ENCODE results near the gene ARHGAP15.

ARHGAP15 gene

DNA sequence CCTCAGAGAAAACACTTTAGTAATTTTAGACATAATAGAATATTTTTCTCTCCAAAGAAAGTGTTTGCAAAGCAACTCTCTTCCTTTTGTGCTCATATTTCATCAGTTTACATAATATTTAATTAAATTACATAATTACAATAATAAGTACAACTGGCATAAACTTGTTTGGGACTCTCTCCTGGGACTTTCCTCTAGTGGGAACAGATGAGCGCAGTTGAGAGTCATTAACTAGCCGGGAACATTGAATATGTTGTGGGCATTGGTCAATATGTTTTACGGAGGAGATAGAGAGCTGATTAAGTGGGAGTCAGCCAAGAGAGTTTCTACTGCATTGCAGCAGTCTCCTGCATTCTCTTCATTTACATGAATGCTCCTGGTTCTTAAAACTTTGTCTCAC lies 607.7 kb downstream of the ARHGAP15 start:
- DNase-seq = no peak

GRCh38 chr2:143740431-143740830 lies 611.2 kb downstream of the ARHGAP15 start:
- DNase-seq = no peak

- no peak for DNase-seq
Observed at GRCh38 chr2:143741205-143741604, 612.0 kb downstream of the ARHGAP15 start.

- DNase-seq = no peak
Observed at GRCh38 chr2:143742581-143742980, 613.4 kb downstream of the ARHGAP15 start.

DNA sequence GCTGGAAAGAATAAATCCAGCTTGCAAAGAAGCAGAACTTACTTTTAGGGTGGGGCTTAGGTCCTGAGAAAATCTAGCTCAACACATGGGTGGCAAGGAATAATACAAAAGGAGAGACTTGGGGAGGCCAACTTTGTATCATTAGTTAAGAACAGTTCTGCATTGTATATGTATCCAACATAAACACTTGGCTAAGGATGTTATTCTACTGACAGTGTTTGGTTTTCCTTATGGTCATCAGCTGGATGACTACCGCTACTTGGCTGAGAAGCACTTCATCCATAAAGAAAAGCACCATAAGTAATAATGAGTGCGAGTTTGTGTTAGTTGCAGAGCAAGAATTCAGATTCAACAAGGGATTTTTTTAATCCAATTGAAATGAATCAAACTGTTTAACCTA lies 614.9 kb downstream of the ARHGAP15 start:
- no peak for DNase-seq

DNA sequence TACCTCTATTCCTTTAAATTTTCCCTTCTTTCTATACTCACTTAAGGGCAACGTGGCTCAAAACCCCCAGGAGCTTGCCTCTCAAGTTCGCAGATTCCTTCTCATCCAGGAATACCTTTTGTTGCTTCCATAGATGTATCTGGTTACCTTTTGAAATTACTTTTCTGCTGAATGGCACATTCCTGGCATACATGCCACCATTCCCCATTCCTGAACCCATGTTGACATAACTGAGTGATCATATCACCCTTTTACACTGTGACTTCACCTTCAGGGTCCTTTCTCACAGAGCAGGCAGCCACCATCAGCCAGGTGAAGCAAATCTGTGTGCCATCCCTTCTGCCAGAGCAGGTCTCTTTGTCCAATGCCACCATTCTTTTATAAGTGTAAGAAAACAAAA lies 615.8 kb downstream of the ARHGAP15 start:
- DNase-seq = no peak

DNA sequence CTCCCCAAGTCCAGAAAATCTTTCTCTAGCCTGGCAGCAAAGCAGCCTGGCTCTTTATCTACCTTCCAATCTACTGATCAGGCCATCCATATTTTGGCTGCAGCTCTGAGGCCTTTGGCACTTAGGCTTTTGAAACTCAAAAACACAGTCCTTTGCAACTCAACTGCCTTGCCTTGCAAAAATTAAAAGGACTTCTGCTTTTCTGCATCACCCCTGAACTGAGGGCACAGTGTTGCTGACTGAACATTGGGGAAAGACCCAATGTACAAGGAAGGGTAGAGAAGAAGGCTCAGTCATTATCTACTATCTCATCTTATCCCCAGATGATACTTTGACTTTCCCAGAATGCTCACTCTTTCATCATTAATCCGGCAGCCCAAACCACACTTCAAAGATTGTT lies 625.5 kb downstream of the ARHGAP15 start:
- DNase-seq = no peak

- DNase-seq = no peak
Observed at GRCh38 chr2:143758629-143759330, 629.6 kb downstream of the ARHGAP15 start.

- no peak for DNase-seq
Observed at GRCh38 chr2:143759455-143759854, 630.2 kb downstream of the ARHGAP15 start.

GRCh38 chr2:143762176-143762928 lies 633.1 kb downstream of the ARHGAP15 start:
- no peak for DNase-seq

- no peak for DNase-seq
Observed at GRCh38 chr2:143764261-143764660, 635.0 kb downstream of the ARHGAP15 start.

DNA sequence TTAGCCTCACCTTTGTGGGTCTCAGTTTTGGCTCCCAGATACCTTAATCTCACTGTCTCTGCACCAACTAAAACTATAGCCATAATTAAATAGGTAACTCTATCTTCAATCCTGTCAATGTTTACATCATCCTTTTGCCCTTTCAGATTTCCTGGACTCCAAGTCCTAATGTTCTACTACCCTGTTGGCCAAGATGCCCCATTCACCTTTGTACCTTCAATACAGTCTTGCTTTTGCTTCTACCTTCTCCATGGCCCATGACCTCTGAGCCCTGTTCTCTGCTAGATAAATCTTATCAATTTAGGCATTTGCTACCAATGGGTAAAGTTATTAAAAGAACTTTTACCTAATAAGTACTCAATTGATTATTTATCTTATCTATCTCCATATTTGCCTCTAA lies 635.5 kb downstream of the ARHGAP15 start:
- DNase-seq = no peak

- DNase-seq = no peak
Observed at GRCh38 chr2:143768991-143769390, 639.8 kb downstream of the ARHGAP15 start.

DNA sequence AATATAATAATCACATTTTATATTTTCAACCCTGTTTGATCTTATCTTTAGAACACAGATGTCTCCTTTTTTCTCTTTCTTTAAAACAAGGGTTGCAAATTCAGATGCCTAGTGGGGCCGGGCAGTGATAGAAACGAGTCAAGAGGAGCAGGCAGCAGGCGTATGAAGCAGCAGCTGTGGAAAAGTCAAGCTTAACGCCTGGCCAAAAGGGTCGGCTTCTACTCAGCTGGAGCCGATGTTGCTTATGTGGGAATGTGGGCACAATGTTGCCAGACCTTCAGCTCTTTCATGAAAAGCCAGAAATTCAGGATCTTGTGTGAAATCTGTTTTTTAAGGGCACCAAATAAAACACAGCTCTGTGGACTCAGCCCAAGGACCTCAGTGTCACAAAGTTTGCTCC lies 642.7 kb downstream of the ARHGAP15 start:
- DNase-seq = no peak

DNA sequence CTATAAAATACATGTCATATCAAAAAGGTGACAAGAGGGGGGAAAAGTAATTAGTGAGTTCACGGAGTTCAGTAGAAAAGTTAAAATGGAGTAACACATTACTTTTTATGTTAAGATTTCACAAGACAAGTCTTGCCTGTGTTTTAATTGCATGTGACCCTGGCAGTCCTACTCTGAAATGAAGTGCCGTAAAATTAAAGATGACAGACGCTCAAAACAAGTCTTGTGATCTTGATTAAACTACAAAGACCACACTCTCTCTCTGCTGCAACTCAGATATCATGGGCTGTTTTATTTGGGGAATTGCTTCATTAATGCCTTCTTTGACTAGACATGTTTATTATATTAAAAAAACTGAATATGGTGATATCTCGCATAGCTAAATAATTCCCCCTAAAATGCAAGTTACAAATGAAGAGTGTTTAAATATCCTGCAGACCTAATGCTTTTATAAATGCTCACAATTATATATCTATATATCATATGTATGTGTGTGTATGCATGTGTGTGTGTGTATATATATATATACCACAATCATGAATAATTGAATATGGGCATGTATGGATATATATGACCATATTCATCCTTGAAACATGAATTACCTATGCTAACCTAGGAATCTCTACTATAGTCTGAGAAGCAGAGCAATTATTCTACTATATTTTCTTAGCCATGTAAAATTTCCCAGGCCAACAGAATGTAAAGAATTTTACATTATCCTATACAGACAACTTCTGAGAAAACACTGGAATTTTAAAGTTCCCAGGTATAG lies 647.5 kb downstream of the ARHGAP15 start:
- no peak for DNase-seq

DNA sequence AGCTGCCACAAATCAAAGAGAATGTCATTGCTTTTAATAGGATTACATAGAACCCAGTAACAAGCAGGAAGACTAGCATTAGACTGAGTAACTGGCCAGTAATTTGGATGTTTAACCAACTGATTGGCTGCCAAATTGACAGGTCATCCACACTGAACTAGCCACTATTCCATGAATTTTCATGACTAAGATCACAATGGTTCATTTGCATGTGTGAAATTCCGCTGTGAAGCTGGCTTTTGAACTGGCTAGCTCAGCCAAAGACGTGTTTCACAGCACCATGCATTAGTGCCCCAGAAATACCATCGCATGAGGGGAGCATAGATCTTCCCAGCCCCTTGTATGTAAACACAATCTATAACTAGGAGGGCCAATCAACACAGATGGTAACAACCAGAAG lies 649.8 kb downstream of the ARHGAP15 start:
- DNase-seq = no peak

- DNase-seq = no peak
Observed at GRCh38 chr2:143786026-143786765, 657.0 kb downstream of the ARHGAP15 start.

GRCh38 chr2:143787674-143788073 lies 658.5 kb downstream of the ARHGAP15 start:
- DNase-seq = no peak

DNA sequence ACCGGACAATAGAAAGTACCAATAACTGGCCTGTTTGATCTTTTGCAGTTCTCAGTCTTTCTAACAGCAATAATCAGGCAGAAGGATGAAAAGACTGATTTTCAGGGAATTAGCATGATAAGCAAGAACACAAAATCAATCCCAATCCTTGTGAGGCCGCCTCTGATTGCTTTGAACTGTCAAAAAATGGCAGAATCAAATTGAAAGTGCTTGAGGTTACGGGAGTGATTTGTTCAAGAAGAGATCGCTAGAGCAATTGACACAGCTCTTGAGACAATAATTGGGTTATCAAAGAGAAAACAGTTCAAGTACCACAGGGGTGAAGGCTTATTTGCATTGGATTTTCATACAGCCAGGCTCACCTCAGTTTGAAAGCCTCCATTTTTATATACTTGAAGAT lies 663.4 kb downstream of the ARHGAP15 start:
- DNase-seq = peak in 1 of 3 experiments; percentile 54

DNA sequence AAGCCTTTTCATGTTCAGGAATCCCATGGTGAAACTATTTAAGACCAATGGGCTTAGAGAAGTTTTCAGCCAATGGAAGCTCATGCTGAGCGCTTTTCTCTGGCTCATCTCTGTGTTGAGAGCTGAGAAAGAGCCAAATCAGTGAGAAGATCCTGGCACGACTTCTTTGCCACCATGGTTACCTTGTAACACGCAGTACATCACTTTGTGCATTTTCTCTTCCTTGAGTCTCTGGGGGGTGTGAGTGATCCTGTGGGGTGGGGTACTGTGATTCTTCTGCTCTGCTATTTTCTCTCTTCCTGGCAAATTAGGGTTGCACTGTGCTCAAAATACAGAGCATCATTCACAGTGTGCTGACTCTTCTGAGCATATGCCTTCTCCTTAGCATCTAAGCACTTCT lies 664.2 kb downstream of the ARHGAP15 start:
- DNase-seq = no peak

GRCh38 chr2:143796051-143796450 lies 666.8 kb downstream of the ARHGAP15 start:
- no peak for DNase-seq

GRCh38 chr2:143801561-143801960 lies 672.3 kb downstream of the ARHGAP15 start:
- DNase-seq = no peak

- no peak for DNase-seq
Observed at GRCh38 chr2:143802242-143802641, 673.0 kb downstream of the ARHGAP15 start.

All from NCI-H1417 (cell line).